HG03159 (cell line): ENCODE results near the gene CDHR1.
A peak's percentile ranks its signal among the peaks of the same experiment; 100 is the strongest.

Source experiments
- ATAC-seq: cut with Tn5 transposase; IDR thresholded peaks from one replicate; pipeline ENCODE4 v1.9.1; 2021; ENCODE audit warnings: mild to moderate bottlenecking, moderate library complexity; ENCODE audit not compliant: unreplicated experiment

CDHR1 gene

GRCh38 chr10:84226616-84227015 lies 32.3 kb downstream of the CDHR1 start:
- ATAC-seq = no peak

GRCh38 chr10:84227810-84228209 lies 33.5 kb downstream of the CDHR1 start:
- ATAC-seq = no peak

- no peak for ATAC-seq
These were observed 36.0 kb downstream of the CDHR1 start for GRCh38 chr10:84230359-84230758.

- ATAC-seq = no peak
These were observed 38.0 kb downstream of the CDHR1 start for GRCh38 chr10:84232376-84232775.

GRCh38 chr10:84233940-84234339 lies 39.6 kb downstream of the CDHR1 start:
- no peak for ATAC-seq

GRCh38 chr10:84234479-84234878 lies 40.1 kb downstream of the CDHR1 start:
- ATAC-seq = no peak

- no peak for ATAC-seq
These were observed 40.8 kb downstream of the CDHR1 start for GRCh38 chr10:84235096-84235495.

GRCh38 chr10:84236807-84237198 lies 42.5 kb downstream of the CDHR1 start:
- no peak for ATAC-seq

- no peak for ATAC-seq
These were observed 43.1 kb downstream of the CDHR1 start for GRCh38 chr10:84237199-84238051.

GRCh38 chr10:84238909-84239308 lies 44.6 kb downstream of the CDHR1 start:
- no peak for ATAC-seq

GRCh38 chr10:84241185-84241790 lies 47.0 kb downstream of the CDHR1 start, which contains the start of gene LRIT1:
Gene LRIT1 (minus strand): TSS chr10:84241546. CDS start chr10:84241439, 107 bp downstream.
- ATAC-seq = no peak

- ATAC-seq = no peak
These were observed 49.4 kb downstream of the CDHR1 start for GRCh38 chr10:84243759-84244158.

- no peak for ATAC-seq
These were observed 50.4 kb downstream of the CDHR1 start, which contains the start of gene RGR for GRCh38 chr10:84244651-84245270. Gene RGR (plus strand): TSS chr10:84245053. CDS start chr10:84245091, 38 bp downstream.

GRCh38 chr10:84247496-84247895 lies 53.2 kb downstream of the CDHR1 start:
- ATAC-seq = no peak

GRCh38 chr10:84248794-84249193 lies 54.5 kb downstream of the CDHR1 start:
- no peak for ATAC-seq

- no peak for ATAC-seq
These were observed 60.5 kb downstream of the CDHR1 start for GRCh38 chr10:84254552-84255478.

- ATAC-seq = peak; percentile 58
These were observed 62.4 kb downstream of the CDHR1 start for GRCh38 chr10:84256510-84257342.

GRCh38 chr10:84257343-84258020 lies 63.1 kb downstream of the CDHR1 start:
- ATAC-seq = no peak

- no peak for ATAC-seq
These were observed 63.8 kb downstream of the CDHR1 start for GRCh38 chr10:84258034-84258695.
